ENCODE measurements around the gene ACER1. TPM values are rescaled to one million over a fixed set of nuclear protein-coding genes. Genes with fewer than 3 reads are reported as not detected.
"Not testable (repeated sequence)": the region's sequence is repeated elsewhere in the genome, so short reads cannot be mapped to it uniquely, and the experiment has no call there.

The ACER1 gene
- total and polyA plus RNA-seq, 2 experiments from 2014 or later: not detected

DNA sequence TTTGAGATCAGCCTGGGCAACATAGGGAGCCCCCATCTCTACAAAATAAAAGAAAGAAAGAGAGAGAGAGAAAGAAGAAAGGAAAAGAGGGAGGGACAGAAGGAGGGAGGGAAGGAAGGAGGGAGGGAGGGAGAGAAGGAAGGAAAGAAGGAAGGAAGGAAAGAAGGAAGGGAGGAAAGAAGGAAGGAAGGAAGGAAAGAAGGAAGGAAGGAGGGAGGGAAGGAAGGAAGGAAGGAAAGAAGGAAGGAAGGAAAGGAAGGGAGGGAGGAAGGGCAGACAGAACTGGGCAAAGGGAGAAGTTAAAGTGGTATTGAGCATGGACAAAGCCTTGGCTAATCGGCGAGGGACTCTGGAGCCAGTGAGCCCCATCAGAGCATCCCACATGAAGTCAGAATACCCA lies 15.9 kb upstream of the ACER1 start:
- H3K4me3 ChIP-seq; H3K4me1 ChIP-seq (ENCODE audit: insufficient read depth); H3K4me1 Mint-ChIP-seq; ATAC-seq; H3K79me2 ChIP-seq (replicated peaks; ENCODE audit: insufficient read depth); H3K4me2 ChIP-seq; H3K9me2 ChIP-seq (ENCODE audit: insufficient read depth); H2AFZ ChIP-seq; H3F3A ChIP-seq (replicated peaks; ENCODE audit: low read depth); H3K27ac ChIP-seq (ENCODE audit: low read depth); H3K36me3 ChIP-seq (ENCODE audit: insufficient read depth); H3K27ac Mint-ChIP-seq; H3K36me3 Mint-ChIP-seq (ENCODE audit: low read depth); H3K27me3 ChIP-seq (ENCODE audit: insufficient read depth); H3K27me3 Mint-ChIP-seq (ENCODE audit: insufficient read depth, low read depth, poor library complexity); H4K20me1 ChIP-seq (replicated peaks; ENCODE audit: insufficient read depth); H3K4me3 Mint-ChIP-seq; DNase-seq (ENCODE audit: low spot score): not testable (repeated sequence)
- H3K9me3 Mint-ChIP-seq: peaks cover 71% of the 10 kb centered on the region

DNA sequence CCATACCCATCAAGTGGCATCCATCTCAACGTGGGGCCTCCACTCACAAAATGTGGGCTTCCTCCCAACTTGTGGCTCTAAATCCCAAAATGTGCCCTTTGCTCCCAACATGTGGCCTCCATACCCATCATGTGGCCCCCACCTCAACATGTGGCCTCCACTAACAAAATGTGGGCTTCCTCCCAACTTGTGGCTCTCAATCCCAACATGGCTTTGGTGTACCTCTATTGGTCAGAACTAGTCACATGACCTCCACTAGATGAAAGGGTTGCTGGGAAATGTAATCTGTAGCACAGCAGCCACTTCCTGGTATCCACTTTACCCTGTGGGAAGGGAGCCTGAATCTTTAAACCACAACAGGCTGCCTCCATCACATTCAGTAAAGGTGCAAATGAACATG lies 10.1 kb upstream of the ACER1 start:
- Histone ChIP-seq H3K4me3 (no peak overlapping the region), H3K36me3 (ENCODE audit: insufficient read depth) (no peaks in the 10 kb centered on the region), H3K27me3 (ENCODE audit: insufficient read depth) (no peaks in the 10 kb centered on the region), H4K20me1 (replicated peaks; ENCODE audit: insufficient read depth) (no peaks in the 10 kb centered on the region), H3K79me2 (replicated peaks; ENCODE audit: insufficient read depth) (no peaks in the 10 kb centered on the region), H3K4me1 (ENCODE audit: insufficient read depth) (no peaks in the 10 kb centered on the region), H3K4me2 (no peak overlapping the region), H2AFZ (no peak overlapping the region), H3F3A (replicated peaks; ENCODE audit: low read depth) (no peaks in the 10 kb centered on the region), H3K27ac (ENCODE audit: low read depth) (no peak overlapping the region), H3K9me2 (ENCODE audit: insufficient read depth) (no peaks in the 10 kb centered on the region)
- H3K4me1 Mint-ChIP-seq: no peaks in the 10 kb centered on the region
- H3K27ac Mint-ChIP-seq: no peak overlapping the region
- H3K9me3 Mint-ChIP-seq: peaks cover 81% of the 10 kb centered on the region
- H3K36me3 Mint-ChIP-seq (ENCODE audit: low read depth): peaks cover 20% of the 10 kb centered on the region; the same call in 2 of the 3 replicates
- peaks cover 5% of the 10 kb centered on the region for H3K27me3 Mint-ChIP-seq (ENCODE audit: insufficient read depth, low read depth, poor library complexity)
- ATAC-seq (no peak), DNase-seq (ENCODE audit: low spot score) (no peak)
- no peak overlapping the region for H3K4me3 Mint-ChIP-seq
- TF ChIP-seq POLR2AphosphoS5 (IDR thresholded peaks at IDR 0.05; ENCODE audit: low read depth) (no peak), ZNF114 (CRISPR knock-in tag; IDR thresholded peaks at IDR 0.05) (no peak), EZH2 (IDR thresholded peaks at IDR 0.05; ENCODE audit: low read depth, unreplicated experiment) (no peak), CREB1 (CRISPR knock-in tag; IDR thresholded peaks at IDR 0.05; ENCODE audit: low read depth) (no peak), EZH2phosphoT487 (IDR thresholded peaks at IDR 0.05; ENCODE audit: unreplicated experiment) (no peak), ZNF331 (CRISPR knock-in tag; IDR thresholded peaks at IDR 0.05; ENCODE audit: low read depth) (no peak), NANOG (IDR thresholded peaks at IDR 0.05; ENCODE audit: borderline replicate concordance) (no peak), STAT1 (IDR thresholded peaks at IDR 0.05; ENCODE audit: unreplicated experiment) (no peak)
- TF ChIP-seq, protein P1, sequence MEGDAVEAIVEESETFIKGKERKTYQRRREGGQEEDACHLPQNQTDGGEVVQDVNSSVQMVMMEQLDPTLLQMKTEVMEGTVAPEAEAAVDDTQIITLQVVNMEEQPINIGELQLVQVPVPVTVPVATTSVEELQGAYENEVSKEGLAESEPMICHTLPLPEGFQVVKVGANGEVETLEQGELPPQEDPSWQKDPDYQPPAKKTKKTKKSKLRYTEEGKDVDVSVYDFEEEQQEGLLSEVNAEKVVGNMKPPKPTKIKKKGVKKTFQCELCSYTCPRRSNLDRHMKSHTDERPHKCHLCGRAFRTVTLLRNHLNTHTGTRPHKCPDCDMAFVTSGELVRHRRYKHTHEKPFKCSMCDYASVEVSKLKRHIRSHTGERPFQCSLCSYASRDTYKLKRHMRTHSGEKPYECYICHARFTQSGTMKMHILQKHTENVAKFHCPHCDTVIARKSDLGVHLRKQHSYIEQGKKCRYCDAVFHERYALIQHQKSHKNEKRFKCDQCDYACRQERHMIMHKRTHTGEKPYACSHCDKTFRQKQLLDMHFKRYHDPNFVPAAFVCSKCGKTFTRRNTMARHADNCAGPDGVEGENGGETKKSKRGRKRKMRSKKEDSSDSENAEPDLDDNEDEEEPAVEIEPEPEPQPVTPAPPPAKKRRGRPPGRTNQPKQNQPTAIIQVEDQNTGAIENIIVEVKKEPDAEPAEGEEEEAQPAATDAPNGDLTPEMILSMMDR (conservative IDR thresholded peaks at IDR 0.05; ENCODE audit: low read depth in 2 of 2): no peak
- TF ChIP-seq, protein P2, sequence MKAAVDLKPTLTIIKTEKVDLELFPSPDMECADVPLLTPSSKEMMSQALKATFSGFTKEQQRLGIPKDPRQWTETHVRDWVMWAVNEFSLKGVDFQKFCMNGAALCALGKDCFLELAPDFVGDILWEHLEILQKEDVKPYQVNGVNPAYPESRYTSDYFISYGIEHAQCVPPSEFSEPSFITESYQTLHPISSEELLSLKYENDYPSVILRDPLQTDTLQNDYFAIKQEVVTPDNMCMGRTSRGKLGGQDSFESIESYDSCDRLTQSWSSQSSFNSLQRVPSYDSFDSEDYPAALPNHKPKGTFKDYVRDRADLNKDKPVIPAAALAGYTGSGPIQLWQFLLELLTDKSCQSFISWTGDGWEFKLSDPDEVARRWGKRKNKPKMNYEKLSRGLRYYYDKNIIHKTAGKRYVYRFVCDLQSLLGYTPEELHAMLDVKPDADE (IDR thresholded peaks at IDR 0.05): no peak
- TF ChIP-seq, protein P3, sequence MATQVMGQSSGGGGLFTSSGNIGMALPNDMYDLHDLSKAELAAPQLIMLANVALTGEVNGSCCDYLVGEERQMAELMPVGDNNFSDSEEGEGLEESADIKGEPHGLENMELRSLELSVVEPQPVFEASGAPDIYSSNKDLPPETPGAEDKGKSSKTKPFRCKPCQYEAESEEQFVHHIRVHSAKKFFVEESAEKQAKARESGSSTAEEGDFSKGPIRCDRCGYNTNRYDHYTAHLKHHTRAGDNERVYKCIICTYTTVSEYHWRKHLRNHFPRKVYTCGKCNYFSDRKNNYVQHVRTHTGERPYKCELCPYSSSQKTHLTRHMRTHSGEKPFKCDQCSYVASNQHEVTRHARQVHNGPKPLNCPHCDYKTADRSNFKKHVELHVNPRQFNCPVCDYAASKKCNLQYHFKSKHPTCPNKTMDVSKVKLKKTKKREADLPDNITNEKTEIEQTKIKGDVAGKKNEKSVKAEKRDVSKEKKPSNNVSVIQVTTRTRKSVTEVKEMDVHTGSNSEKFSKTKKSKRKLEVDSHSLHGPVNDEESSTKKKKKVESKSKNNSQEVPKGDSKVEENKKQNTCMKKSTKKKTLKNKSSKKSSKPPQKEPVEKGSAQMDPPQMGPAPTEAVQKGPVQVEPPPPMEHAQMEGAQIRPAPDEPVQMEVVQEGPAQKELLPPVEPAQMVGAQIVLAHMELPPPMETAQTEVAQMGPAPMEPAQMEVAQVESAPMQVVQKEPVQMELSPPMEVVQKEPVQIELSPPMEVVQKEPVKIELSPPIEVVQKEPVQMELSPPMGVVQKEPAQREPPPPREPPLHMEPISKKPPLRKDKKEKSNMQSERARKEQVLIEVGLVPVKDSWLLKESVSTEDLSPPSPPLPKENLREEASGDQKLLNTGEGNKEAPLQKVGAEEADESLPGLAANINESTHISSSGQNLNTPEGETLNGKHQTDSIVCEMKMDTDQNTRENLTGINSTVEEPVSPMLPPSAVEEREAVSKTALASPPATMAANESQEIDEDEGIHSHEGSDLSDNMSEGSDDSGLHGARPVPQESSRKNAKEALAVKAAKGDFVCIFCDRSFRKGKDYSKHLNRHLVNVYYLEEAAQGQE (IDR thresholded peaks at IDR 0.05; ENCODE audit: unreplicated experiment): no peak
